Measurements from ENCODE around the gene TEX53. TPM values are rescaled to one million over a fixed set of nuclear protein-coding genes. Genes with fewer than 3 reads are reported as not detected.

The TEX53 gene
- total RNA-seq, 1 experiment from 2014 or later, result not detected

DNA sequence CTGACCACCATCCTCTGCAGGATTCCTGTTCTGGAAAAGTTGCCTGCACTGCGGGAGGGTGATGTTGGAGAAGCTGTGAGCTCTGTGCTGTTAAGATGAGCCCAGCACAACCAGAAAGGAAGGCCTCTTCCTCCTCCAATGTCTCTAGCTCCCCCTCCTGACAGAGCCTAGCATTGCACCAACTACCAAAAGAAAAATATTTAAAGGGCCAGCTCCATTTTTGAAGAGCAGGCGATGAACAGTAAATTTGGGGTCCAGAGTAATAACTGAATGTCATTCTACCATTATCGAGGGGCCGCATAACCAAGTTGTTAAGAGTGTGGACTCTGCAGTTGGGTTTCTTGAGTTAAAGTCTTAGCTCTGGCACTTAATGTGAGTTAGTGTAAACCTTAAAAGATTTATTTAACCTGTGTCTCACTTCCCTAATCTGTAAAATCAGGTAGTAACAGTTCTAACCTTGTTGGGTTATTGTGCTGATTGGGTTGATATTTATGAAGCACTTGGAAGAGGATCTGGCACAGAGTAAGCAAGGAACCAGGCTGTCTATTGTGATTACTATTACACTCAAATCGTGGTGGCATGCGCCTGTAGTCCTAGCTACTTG lies 3.9 kb downstream of the TEX53 start:
- intact Hi-C loops (cut with micrococcal nuclease; ENCODE audit: unreplicated experiment), result loop anchor here (1.0 to 5.0 kb wide), 4 partner anchors 116 to 248 kb away; no protein-coding TSS in a partner anchor
- Mint-ChIP-seq H3K27me3 (ENCODE audit: unreplicated experiment) (no peaks in the 10 kb centered on the region), H3K4me3 (ENCODE audit: low read depth, unreplicated experiment) (no peak overlapping the region), H3K36me3 (ENCODE audit: insufficient read depth, unreplicated experiment) (no peaks in the 10 kb centered on the region), H3K4me1 (ENCODE audit: low read depth, unreplicated experiment) (no peaks in the 10 kb centered on the region), H3K27ac (ENCODE audit: unreplicated experiment) (no peak overlapping the region), H3K9me3 (ENCODE audit: low read depth, unreplicated experiment) (no peaks in the 10 kb centered on the region)
- CTCF ChIA-PET, result interaction anchor here (0.5 to 2.4 kb wide), 14 partner anchors 40 to 560 kb away, joined by 3 to 34 read pairs (median 4); no protein-coding TSS in a partner anchor
- TF ChIP-seq, protein P1, sequence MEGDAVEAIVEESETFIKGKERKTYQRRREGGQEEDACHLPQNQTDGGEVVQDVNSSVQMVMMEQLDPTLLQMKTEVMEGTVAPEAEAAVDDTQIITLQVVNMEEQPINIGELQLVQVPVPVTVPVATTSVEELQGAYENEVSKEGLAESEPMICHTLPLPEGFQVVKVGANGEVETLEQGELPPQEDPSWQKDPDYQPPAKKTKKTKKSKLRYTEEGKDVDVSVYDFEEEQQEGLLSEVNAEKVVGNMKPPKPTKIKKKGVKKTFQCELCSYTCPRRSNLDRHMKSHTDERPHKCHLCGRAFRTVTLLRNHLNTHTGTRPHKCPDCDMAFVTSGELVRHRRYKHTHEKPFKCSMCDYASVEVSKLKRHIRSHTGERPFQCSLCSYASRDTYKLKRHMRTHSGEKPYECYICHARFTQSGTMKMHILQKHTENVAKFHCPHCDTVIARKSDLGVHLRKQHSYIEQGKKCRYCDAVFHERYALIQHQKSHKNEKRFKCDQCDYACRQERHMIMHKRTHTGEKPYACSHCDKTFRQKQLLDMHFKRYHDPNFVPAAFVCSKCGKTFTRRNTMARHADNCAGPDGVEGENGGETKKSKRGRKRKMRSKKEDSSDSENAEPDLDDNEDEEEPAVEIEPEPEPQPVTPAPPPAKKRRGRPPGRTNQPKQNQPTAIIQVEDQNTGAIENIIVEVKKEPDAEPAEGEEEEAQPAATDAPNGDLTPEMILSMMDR (IDR thresholded peaks at IDR 0.05; ENCODE audit: unreplicated experiment), result peak; percentile 77
- peak; percentile 72 for DNase-seq
- no TSS peak for BruUV-seq (replicated peaks)

DNA sequence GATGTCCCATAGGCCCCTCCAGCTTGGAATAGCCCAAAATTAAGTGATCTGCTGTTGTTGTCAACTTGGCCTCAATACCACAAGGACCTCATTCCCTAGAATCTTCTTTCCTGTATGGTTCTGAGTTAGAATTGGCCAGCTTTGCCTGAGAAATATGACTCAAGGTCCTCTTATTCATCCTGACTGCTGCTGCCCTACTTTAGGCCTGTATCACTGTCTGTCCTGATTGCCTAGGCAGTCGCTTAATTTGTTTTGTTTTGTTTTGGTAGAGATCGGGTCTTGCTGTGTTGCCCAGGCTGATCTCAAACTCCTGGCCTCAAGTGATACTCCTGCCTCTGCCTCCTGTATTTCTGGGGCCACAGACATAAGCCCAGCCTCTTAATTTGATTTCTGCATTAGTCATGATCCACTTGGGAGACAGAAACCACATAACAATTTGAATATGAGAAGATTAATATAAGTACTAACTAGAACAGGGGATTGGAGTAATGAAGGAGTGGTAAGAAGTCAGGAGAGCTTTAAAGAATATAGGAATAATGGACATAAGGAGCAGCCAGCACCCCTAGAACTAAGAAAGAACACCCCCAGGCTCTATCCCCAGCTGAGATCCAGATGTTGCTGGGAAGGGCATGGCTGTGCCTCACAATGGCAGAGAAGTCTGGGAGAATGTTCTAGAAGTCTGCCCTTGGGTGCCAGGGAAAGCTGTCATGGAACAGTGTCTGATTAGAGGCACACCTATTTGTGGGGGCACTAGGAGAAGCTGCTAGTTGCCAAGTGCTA lies 4.6 kb downstream of the TEX53 start:
- no peak for DNase-seq
- H3K27ac Mint-ChIP-seq (ENCODE audit: unreplicated experiment), result no peak overlapping the region
- intact Hi-C loops (cut with micrococcal nuclease; ENCODE audit: unreplicated experiment), result loop anchor here (1.0 to 5.0 kb wide), 4 partner anchors 116 to 248 kb away; no protein-coding TSS in a partner anchor
- no peak overlapping the region for H3K4me3 Mint-ChIP-seq (ENCODE audit: low read depth, unreplicated experiment)
- H3K36me3 Mint-ChIP-seq (ENCODE audit: insufficient read depth, unreplicated experiment), result no peaks in the 10 kb centered on the region
- no peaks in the 10 kb centered on the region for H3K4me1 Mint-ChIP-seq (ENCODE audit: low read depth, unreplicated experiment)
- no peaks in the 10 kb centered on the region for H3K27me3 Mint-ChIP-seq (ENCODE audit: unreplicated experiment)
- BruUV-seq (replicated peaks), result no TSS peak
- no peaks in the 10 kb centered on the region for H3K9me3 Mint-ChIP-seq (ENCODE audit: low read depth, unreplicated experiment)
- TF ChIP-seq, protein P1 (IDR thresholded peaks at IDR 0.05; ENCODE audit: unreplicated experiment), result no peak
- CTCF ChIA-PET, result interaction anchor here (0.6 to 2.4 kb wide), 11 partner anchors 101 to 561 kb away, joined by 3 to 34 read pairs (median 4); no protein-coding TSS in a partner anchor

DNA sequence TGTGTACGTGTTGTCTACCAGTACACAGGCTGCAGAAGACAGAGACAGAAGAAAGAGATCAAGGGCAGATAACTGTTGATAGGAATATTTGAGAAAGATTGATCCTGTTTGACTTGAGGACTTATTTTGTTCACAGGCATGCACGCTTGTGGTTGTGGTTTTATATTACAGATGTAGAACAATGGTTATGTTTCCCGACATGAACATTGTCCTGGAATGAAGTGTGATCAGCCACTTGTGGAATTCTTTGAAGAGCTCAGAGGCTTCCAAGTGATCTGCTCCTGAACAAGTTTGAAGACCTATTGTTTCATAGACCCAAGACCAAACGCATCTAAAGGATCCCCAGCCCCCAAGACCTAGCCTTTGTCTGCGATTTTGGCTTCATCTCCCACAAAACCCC lies 13.7 kb downstream of the TEX53 start:
- Mint-ChIP-seq H3K4me1 (ENCODE audit: low read depth, unreplicated experiment) (no peaks in the 10 kb centered on the region), H3K36me3 (ENCODE audit: insufficient read depth, unreplicated experiment) (no peaks in the 10 kb centered on the region), H3K27ac (ENCODE audit: unreplicated experiment) (no peak overlapping the region), H3K4me3 (ENCODE audit: low read depth, unreplicated experiment) (no peak overlapping the region), H3K27me3 (ENCODE audit: unreplicated experiment) (no peaks in the 10 kb centered on the region), H3K9me3 (ENCODE audit: low read depth, unreplicated experiment) (no peaks in the 10 kb centered on the region)
- DNase-seq, result no peak
- intact Hi-C loops (cut with micrococcal nuclease; ENCODE audit: unreplicated experiment), result no loop called here
- TF ChIP-seq, protein P1 (IDR thresholded peaks at IDR 0.05; ENCODE audit: unreplicated experiment), result no peak
- BruUV-seq (replicated peaks), result no TSS peak
- CTCF ChIA-PET, result interaction anchor here (0.7 kb wide), 1 partner anchor 120 kb away, joined by 3 read pairs; no protein-coding TSS in a partner anchor

DNA sequence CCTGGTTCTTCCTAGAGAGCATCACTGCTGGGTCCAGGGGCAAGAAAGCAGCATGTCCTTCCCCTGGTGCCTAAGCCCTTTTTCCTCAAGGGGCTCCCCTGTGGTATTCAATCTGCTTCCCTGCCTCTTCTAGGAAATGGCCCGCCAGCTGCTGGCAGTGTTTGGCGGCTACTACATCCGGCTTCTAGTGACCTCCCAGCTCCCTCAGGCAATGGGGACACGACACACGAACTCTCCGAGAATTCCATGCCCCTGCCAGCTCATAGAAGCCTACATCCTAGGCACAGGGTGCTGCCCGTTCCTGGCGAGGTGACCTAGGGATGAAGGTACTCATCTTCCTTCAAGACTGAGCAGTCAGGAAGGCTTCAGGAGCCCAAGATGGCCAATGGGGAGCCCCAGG lies 14.6 kb downstream of the TEX53 start:
- TF ChIP-seq, protein P1 (IDR thresholded peaks at IDR 0.05; ENCODE audit: unreplicated experiment), result no peak
- intact Hi-C loops (cut with micrococcal nuclease; ENCODE audit: unreplicated experiment), result no loop called here
- no TSS peak for BruUV-seq (replicated peaks)
- Mint-ChIP-seq H3K4me1 (ENCODE audit: low read depth, unreplicated experiment) (no peaks in the 10 kb centered on the region), H3K9me3 (ENCODE audit: low read depth, unreplicated experiment) (no peaks in the 10 kb centered on the region), H3K27ac (ENCODE audit: unreplicated experiment) (no peak overlapping the region), H3K27me3 (ENCODE audit: unreplicated experiment) (no peaks in the 10 kb centered on the region), H3K4me3 (ENCODE audit: low read depth, unreplicated experiment) (no peak overlapping the region), H3K36me3 (ENCODE audit: insufficient read depth, unreplicated experiment) (no peaks in the 10 kb centered on the region)
- CTCF ChIA-PET, result no interaction called here
- DNase-seq, result no peak
